Activated B cell treated with CpG ODN at 0.5 μM for 24 hours (primary cell): ENCODE data around the gene GPR15LG. TPM values are rescaled to one million over a fixed set of nuclear protein-coding genes. Genes with fewer than 3 reads are reported as not detected.
"Not testable (repeated sequence)": the region's sequence is repeated elsewhere in the genome, so short reads cannot be mapped to it uniquely, and the experiment has no call there.

ENCODE experiments used
- ATAC-seq: fragments of 200-7000 bp; cut with Tn5 transposase; one replicate; pipeline ENCODE4 v1.10.0; 2021; ENCODE audit warnings: low read depth, mild to moderate bottlenecking, moderate library complexity
- CTCF ChIA-PET: fragments of 350-600 bp; sonication (Branson Sonifier 250); formaldehyde crosslinking; loops from one replicate; lab custom pipeline; 2021; ENCODE audit warnings: antibody characterized with exemption; lab: Charles Lee
- POLR2A ChIA-PET: fragments of 350-600 bp; sonication (Branson Sonifier 250); formaldehyde crosslinking; loops from one replicate; lab custom pipeline; 2021; ENCODE audit warnings: antibody characterized with exemption; lab: Charles Lee
- DNase-seq: peaks from one replicate; pipeline ENCODE4 v3.0.0; 2022
- H3K27ac Mint-ChIP-seq: one replicate; pipeline ENCODE4 v1.8.0; 2020; ENCODE audit warnings: mixed read lengths
- H3K27me3 Mint-ChIP-seq: one replicate; pipeline ENCODE4 v1.8.0; 2021; ENCODE audit warnings: mixed read lengths
- H3K36me3 Mint-ChIP-seq: one replicate; pipeline ENCODE4 v1.8.0; 2021; ENCODE audit warnings: low read depth, mixed read lengths
- H3K4me1 Mint-ChIP-seq: one replicate; pipeline ENCODE4 v1.8.0; 2021; ENCODE audit warnings: mixed read lengths
- H3K4me3 Mint-ChIP-seq: one replicate; pipeline ENCODE4 v1.8.0; 2020; ENCODE audit warnings: mild to moderate bottlenecking, mixed read lengths
- H3K9me3 Mint-ChIP-seq: one replicate; pipeline ENCODE4 v1.8.0; 2020; ENCODE audit warnings: mixed read lengths
- intact Hi-C: fragments of 100-400 bp; cut with micrococcal nuclease; formaldehyde crosslinking; loops from one replicate; pipeline ENCODE4 v1.15.1; 2024
- total RNA-seq: library from RNA; stranded (reverse); gene quantifications from 2 replicates; pipeline ENCODE4 v1.2.3, GENCODE V29; 2022
- TF ChIP-seq, protein P1 (sequence below): fragments of 200-600 bp; IDR thresholded peaks from one replicate; pipeline ENCODE4 v1.8.0; 2022; ENCODE audit warnings: antibody characterized with exemption, mild to moderate bottlenecking

The GPR15LG gene
- total RNA-seq, result not detected in 2 replicates

DNA sequence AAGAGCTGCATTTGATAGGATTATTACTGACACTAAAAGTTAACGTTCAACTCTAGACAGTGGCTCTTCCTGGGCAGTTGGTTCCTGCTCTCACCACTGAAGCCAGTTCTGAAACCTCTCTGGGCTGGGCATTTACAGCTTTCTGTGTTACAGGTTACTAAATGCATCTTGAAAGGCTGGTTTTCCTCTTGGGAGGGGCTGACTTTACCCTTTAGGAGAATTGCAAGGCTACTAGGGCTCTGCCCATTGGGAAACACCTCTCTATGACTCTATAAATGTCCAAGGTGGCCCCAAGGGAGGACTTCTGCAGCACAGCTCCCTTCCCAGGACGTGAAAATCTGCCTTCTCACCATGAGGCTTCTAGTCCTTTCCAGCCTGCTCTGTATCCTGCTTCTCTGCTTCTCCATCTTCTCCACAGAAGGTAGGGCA is at the start of gene GPR15LG:
Gene GPR15LG (plus strand): TSS at position 301 of the 429 bp plus-strand sequence. CDS start 51 bp downstream, at position 352.
- Mint-ChIP-seq H3K27me3 (no peaks in the 10 kb centered on the region), H3K27ac (peak within 1 kb of the TSS; percentile 90), H3K4me3 (no peak within 1 kb of the TSS), H3K36me3 (peaks cover 3% of the 10 kb centered on the region), H3K9me3 (no peaks in the 10 kb centered on the region), H3K4me1 (peaks cover 33% of the 10 kb centered on the region)
- ChIA-PET CTCF (no interaction called here), POLR2A (no interaction called here)
- TF ChIP-seq, protein P1, sequence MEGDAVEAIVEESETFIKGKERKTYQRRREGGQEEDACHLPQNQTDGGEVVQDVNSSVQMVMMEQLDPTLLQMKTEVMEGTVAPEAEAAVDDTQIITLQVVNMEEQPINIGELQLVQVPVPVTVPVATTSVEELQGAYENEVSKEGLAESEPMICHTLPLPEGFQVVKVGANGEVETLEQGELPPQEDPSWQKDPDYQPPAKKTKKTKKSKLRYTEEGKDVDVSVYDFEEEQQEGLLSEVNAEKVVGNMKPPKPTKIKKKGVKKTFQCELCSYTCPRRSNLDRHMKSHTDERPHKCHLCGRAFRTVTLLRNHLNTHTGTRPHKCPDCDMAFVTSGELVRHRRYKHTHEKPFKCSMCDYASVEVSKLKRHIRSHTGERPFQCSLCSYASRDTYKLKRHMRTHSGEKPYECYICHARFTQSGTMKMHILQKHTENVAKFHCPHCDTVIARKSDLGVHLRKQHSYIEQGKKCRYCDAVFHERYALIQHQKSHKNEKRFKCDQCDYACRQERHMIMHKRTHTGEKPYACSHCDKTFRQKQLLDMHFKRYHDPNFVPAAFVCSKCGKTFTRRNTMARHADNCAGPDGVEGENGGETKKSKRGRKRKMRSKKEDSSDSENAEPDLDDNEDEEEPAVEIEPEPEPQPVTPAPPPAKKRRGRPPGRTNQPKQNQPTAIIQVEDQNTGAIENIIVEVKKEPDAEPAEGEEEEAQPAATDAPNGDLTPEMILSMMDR, result no peak
- ATAC-seq, result no peak
- no peak for DNase-seq
- intact Hi-C loops, result no loop called here

DNA sequence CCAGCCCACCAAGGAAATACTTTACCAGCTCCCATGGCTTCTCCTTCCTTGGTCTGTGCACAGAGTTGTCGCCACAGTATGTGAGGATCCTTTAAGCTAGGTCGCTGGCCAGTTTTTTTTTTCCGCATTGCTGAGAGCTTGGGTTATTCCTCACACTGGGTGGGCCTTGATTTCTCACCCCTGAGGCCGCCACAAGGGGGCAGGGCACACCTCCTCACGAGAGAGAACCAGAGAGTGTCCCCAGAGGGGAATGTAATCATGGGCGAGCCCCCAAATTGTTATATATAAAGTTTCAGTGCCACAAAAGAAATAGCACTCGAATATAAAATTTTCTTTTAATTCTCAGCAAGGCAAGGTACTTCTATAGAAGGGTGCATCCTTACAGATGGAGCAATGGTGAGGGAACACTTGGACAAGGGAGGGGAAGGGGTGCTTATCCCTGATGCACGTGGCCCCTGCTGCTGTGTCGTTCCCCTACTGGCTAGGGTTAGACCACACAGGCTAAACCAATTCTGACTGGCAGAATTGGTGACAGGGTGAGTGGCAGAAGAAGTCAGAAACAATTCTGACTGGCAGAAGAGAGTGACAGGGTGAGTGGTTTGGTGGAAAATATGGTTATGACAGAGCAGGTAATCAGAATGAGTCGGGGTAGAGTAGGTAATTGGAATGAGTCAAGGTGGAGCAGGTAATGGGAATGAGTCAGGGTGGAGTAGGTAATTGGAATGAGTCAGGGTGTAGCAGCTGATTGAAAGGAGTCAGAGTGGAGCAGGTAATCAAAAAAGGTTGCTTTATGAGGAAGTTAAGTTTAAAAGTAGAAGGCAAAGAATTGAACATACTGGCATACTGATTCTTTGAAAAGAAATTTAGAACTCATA is 47.5 kb upstream of the GPR15LG start:
- Mint-ChIP-seq H3K9me3 (peaks cover 15% of the 10 kb centered on the region), H3K27me3 (peaks cover 12% of the 10 kb centered on the region)
- H3K36me3 Mint-ChIP-seq, POLR2A ChIA-PET, DNase-seq, H3K27ac Mint-ChIP-seq, intact Hi-C loops, ATAC-seq, H3K4me1 Mint-ChIP-seq, H3K4me3 Mint-ChIP-seq: not testable (repeated sequence)
- CTCF ChIA-PET, result interaction anchor here (0.7 kb wide), 1 partner anchor 82 kb away, joined by 3 read pairs; no protein-coding TSS in a partner anchor

DNA sequence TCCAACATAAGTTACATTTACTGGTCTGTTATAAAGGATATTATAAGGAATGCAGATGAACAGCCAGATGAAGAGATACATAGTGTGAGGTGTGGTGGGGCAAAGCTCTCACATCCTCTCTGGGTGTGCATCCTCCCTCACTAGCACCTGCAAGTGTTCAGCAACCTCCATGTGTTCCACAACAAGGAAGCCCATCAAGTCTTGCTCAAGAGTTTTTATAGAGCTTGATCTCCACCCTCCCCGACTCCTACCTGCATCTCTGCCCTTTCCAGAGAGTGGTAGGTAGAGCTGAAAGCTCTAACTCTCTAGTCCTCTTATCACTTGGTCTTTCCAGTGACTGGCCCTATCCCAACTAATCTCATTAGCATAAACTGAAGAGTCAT is 46.8 kb upstream of the GPR15LG start:
- TF ChIP-seq, protein P1, result no peak
- H3K27me3 Mint-ChIP-seq, result peaks cover 14% of the 10 kb centered on the region

DNA sequence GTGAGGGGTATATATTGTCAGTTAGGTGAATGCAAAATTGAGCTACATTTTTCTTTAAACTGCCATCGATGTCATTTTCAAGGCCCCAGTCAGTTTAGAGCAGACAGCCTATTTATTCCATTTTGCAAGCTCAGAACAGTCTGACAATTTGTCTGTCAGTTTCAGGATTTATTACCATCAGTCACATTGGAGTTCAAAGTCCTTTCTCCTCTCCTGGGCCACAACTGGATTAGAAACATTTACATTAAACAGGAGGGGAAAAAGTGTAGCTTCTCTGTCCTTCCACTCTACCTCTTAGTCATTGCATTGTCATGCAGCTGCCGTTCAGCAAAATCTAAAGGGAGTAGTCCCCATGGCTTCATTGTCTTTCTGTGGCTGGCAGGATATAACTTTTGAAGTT is 37.8 kb upstream of the GPR15LG start:
- no peak overlapping the region for H3K27ac Mint-ChIP-seq
- H3K36me3 Mint-ChIP-seq, result peaks cover 9% of the 10 kb centered on the region
- ChIA-PET POLR2A (no interaction called here), CTCF (no interaction called here)
- no peak overlapping the region for H3K4me3 Mint-ChIP-seq
- TF ChIP-seq, protein P1, result no peak
- ATAC-seq, result no peak
- intact Hi-C loops, result no loop called here
- no peak for DNase-seq
- H3K9me3 Mint-ChIP-seq, result no peaks in the 10 kb centered on the region
- H3K27me3 Mint-ChIP-seq, result peaks cover 4% of the 10 kb centered on the region
- peaks cover 19% of the 10 kb centered on the region for H3K4me1 Mint-ChIP-seq

More for the DNA sequence above, 46.8 kb upstream of the GPR15LG start:
- Mint-ChIP-seq H3K36me3 (no peaks in the 10 kb centered on the region), H3K9me3 (peaks cover 14% of the 10 kb centered on the region), H3K4me1 (no peaks in the 10 kb centered on the region), H3K4me3 (no peak overlapping the region), H3K27ac (no peak overlapping the region)
- intact Hi-C loops, result no loop called here
- no peak for ATAC-seq
- no peak for DNase-seq
- CTCF ChIA-PET, result interaction anchor here (0.7 kb wide), 1 partner anchor 81 kb away, joined by 3 read pairs; no protein-coding TSS in a partner anchor
- POLR2A ChIA-PET, result no interaction called here

DNA sequence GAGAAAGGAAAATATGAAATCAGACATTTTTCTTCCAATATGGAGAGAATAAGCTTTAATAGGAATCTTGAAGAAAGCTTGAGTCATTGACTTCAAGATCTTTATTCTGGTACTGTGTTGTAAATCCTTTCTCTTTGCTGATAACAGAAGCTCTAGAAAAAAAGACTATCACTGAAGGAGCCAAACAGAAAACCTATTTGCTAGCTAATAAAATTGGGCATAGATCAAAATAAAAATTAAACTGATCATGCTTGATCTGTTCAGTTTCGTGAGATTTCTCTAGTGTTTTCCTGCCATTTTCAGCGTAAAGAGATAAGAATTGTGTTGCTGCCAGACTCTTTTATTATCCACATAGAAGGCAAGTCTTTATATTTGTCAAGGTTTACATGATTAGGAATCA is 35.8 kb upstream of the GPR15LG start:
- Mint-ChIP-seq H3K4me3 (peak overlapping the region; percentile 96), H3K27ac (no peak overlapping the region), H3K36me3 (peaks cover 23% of the 10 kb centered on the region), H3K27me3 (no peaks in the 10 kb centered on the region), H3K4me1 (peaks cover 29% of the 10 kb centered on the region), H3K9me3 (no peaks in the 10 kb centered on the region)
- DNase-seq, result no peak
- POLR2A ChIA-PET, result interaction anchor here (2.4 kb wide), 1 partner anchor 10 kb away, joined by 14 read pairs; no protein-coding TSS in a partner anchor
- ATAC-seq, result no peak
- TF ChIP-seq, protein P1, result no peak
- intact Hi-C loops, result no loop called here
- CTCF ChIA-PET, result no interaction called here
